Measurements from ENCODE around the gene AFAP1L2. TPM values are rescaled to one million over a fixed set of nuclear protein-coding genes. Genes with fewer than 3 reads are reported as not detected.

The AFAP1L2 gene
- total RNA-seq, 5 donors from 2014 or later (not counting 1 experiment from before 2014, with no cell fraction given): 1.0 to 3.8 (median 2.1) TPM

DNA sequence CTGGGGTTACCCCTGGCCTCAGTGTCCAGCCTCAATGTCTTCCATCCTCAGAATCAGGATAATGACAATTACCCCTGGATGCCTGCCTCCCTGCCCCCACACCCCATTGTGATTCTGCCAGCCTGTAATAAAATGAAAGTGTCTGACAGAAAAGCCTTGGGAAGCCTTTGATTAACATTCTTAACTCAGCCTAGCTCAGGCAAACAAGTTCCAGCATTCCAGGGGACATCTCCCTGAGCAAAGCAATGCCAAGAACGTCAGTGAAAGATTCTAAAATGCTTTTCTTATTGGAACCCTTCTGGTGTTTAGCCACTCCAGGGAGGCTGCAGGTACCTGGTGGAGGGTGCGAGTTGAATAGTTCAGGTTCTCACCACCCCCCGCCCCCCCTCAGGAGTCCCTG, 18.7 kb downstream of the AFAP1L2 start:
- Histone ChIP-seq H3K27ac (ENCODE audit: low read length) (no peak overlapping the region), H3K9me3 (no peaks in the 10 kb centered on the region), H3K36me3 (ENCODE audit: control insufficient read depth in 2 of 2, extremely low read depth in 1 of 2, insufficient read depth in 1 of 2, low read length in 1 of 2) (no peaks in the 10 kb centered on the region), H3K4me1 (ENCODE audit: control insufficient read depth in 1 of 2, extremely low read depth in 1 of 2, insufficient read depth in 2 of 2, low read length in 2 of 2) (no peaks in the 10 kb centered on the region), H3K27me3 (replicated peaks in 1 of 2; ENCODE audit: control insufficient read depth in 2 of 2, extremely low read depth in 1 of 2, insufficient read depth in 2 of 2, low read length in 1 of 2) (peaks cover 0 to 19% of the 10 kb centered on the region in 2 experiments), H3K4me3 (ENCODE audit: control insufficient read depth in 1 of 2, extremely low read depth in 1 of 2, low read length in 1 of 2) (no peak overlapping the region)
- Mint-ChIP-seq H3K36me3 (no peaks in the 10 kb centered on the region), H3K27me3 (peaks cover 5 to 11% of the 10 kb centered on the region in 2 donors), H3K9me3 (no peaks in the 10 kb centered on the region), H3K4me3 (no peak overlapping the region), H3K27ac (no peak overlapping the region), H3K4me1 (no peaks in the 10 kb centered on the region)
- DNase-seq: no peak
- ChIA-PET CTCF (no interaction called here), POLR2A (no interaction called here)
- ATAC-seq (replicated peaks in 1 of 4): no peak
- 100% methylated on average over 2 of the region's 3 CpGs for WGBS (ENCODE audit: insufficient coverage)

DNA sequence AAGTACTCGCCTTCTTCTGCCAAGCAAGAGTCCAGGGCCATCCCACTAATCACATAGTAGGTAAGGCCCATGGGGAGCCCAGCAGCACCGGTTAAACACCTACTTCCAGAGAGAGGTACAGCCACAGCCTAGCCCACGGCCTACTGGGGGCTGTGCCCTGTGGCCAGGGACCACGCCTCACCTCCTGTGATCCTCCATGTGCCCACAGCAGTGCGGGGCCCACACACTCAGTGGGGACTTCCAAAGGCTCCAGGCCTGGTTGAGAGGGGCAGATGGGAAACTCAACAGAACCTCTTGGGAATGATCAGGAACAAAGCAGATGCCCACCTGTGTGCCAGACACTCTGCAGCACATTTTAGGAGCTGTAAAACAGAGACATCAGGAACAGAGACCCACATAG, 19.7 kb downstream of the AFAP1L2 start:
- peaks cover 0 to 19% of the 10 kb centered on the region in 2 experiments for H3K27me3 ChIP-seq (replicated peaks in 1 of 2; ENCODE audit: control insufficient read depth in 2 of 2, extremely low read depth in 1 of 2, insufficient read depth in 2 of 2, low read length in 1 of 2)
- Mint-ChIP-seq H3K27me3 (peaks cover 14 to 15% of the 10 kb centered on the region in 2 donors), H3K36me3 (no peaks in the 10 kb centered on the region), H3K27ac (no peak overlapping the region), H3K4me3 (no peak overlapping the region), H3K4me1 (no peaks in the 10 kb centered on the region), H3K9me3 (peaks cover 0 to 3% (median 0%) of the 10 kb centered on the region in 3 donors)
- WGBS (ENCODE audit: insufficient coverage): 71% methylated on average over 3 of the region's 5 CpGs
- H3K36me3 ChIP-seq (ENCODE audit: control insufficient read depth in 2 of 2, extremely low read depth in 1 of 2, insufficient read depth in 1 of 2, low read length in 1 of 2): no peaks in the 10 kb centered on the region
- no peaks in the 10 kb centered on the region for H3K9me3 ChIP-seq
- H3K4me1 ChIP-seq (ENCODE audit: control insufficient read depth in 1 of 2, extremely low read depth in 1 of 2, insufficient read depth in 2 of 2, low read length in 2 of 2): no peaks in the 10 kb centered on the region
- ATAC-seq (replicated peaks in 1 of 4): no peak
- DNase-seq: no peak
- ChIA-PET POLR2A (no interaction called here), CTCF (interaction anchor here (0.6 kb wide), 2 partner anchors 80 to 556 kb away, joined by 3 to 18 read pairs; no protein-coding TSS in a partner anchor)
- H3K27ac ChIP-seq (ENCODE audit: low read length): no peak overlapping the region
- no peak overlapping the region for H3K4me3 ChIP-seq (ENCODE audit: control insufficient read depth in 1 of 2, extremely low read depth in 1 of 2, low read length in 1 of 2)

- Histone ChIP-seq H3K36me3 (ENCODE audit: control insufficient read depth in 2 of 2, extremely low read depth in 1 of 2, insufficient read depth in 1 of 2, low read length in 1 of 2) (no peaks in the 10 kb centered on the region), H3K27ac (ENCODE audit: low read length) (no peak overlapping the region), H3K9me3 (no peaks in the 10 kb centered on the region), H3K4me1 (ENCODE audit: control insufficient read depth in 1 of 2, extremely low read depth in 1 of 2, insufficient read depth in 2 of 2, low read length in 2 of 2) (no peaks in the 10 kb centered on the region), H3K27me3 (replicated peaks in 1 of 2; ENCODE audit: control insufficient read depth in 2 of 2, extremely low read depth in 1 of 2, insufficient read depth in 2 of 2, low read length in 1 of 2) (peaks cover 0 to 19% of the 10 kb centered on the region in 2 experiments), H3K4me3 (ENCODE audit: control insufficient read depth in 1 of 2, extremely low read depth in 1 of 2, low read length in 1 of 2) (no peak overlapping the region)
- ChIA-PET POLR2A (no interaction called here), CTCF (interaction anchor here (0.6 kb wide), 2 partner anchors 202 to 556 kb away, joined by 3 to 18 read pairs; no protein-coding TSS in a partner anchor)
- no peaks in the 10 kb centered on the region for H3K36me3 Mint-ChIP-seq
- WGBS (ENCODE audit: insufficient coverage): 81% methylated on average over 5 of the region's 9 CpGs
- H3K9me3 Mint-ChIP-seq: peaks cover 0 to 3% (median 0%) of the 10 kb centered on the region in 3 donors
- ATAC-seq (replicated peaks in 1 of 4) (no peak), DNase-seq (no peak)
- H3K27ac Mint-ChIP-seq: no peak overlapping the region
- peaks cover 14 to 15% of the 10 kb centered on the region in 2 donors for H3K27me3 Mint-ChIP-seq
- H3K4me1 Mint-ChIP-seq: no peaks in the 10 kb centered on the region
- no peak overlapping the region for H3K4me3 Mint-ChIP-seq
Observed at GRCh38 chr10:114384181-114384580, 20.1 kb downstream of the AFAP1L2 start.

GRCh38 chr10:114380797-114381196, 23.5 kb downstream of the AFAP1L2 start:
- Mint-ChIP-seq H3K4me3 (no peak overlapping the region), H3K27me3 (peaks cover 13 to 23% of the 10 kb centered on the region in 2 donors), H3K36me3 (no peaks in the 10 kb centered on the region), H3K27ac (no peak overlapping the region), H3K9me3 (peaks cover 0 to 3% (median 0%) of the 10 kb centered on the region in 3 donors), H3K4me1 (no peaks in the 10 kb centered on the region)
- DNase-seq (no peak), ATAC-seq (replicated peaks in 1 of 4) (no peak)
- H3K4me1 ChIP-seq (ENCODE audit: control insufficient read depth in 1 of 2, extremely low read depth in 1 of 2, insufficient read depth in 2 of 2, low read length in 2 of 2): no peaks in the 10 kb centered on the region
- H3K27ac ChIP-seq (ENCODE audit: low read length): no peak overlapping the region
- H3K4me3 ChIP-seq (ENCODE audit: control insufficient read depth in 1 of 2, extremely low read depth in 1 of 2, low read length in 1 of 2): no peak overlapping the region
- peaks cover 0 to 10% of the 10 kb centered on the region in 2 experiments for H3K27me3 ChIP-seq (replicated peaks in 1 of 2; ENCODE audit: control insufficient read depth in 2 of 2, extremely low read depth in 1 of 2, insufficient read depth in 2 of 2, low read length in 1 of 2)
- H3K36me3 ChIP-seq (ENCODE audit: control insufficient read depth in 2 of 2, extremely low read depth in 1 of 2, insufficient read depth in 1 of 2, low read length in 1 of 2): no peaks in the 10 kb centered on the region
- ChIA-PET POLR2A (no interaction called here), CTCF (no interaction called here)
- no peaks in the 10 kb centered on the region for H3K9me3 ChIP-seq
- no CpG with 5 or more reads among the region's 5 CpGs for WGBS (ENCODE audit: insufficient coverage)

DNA sequence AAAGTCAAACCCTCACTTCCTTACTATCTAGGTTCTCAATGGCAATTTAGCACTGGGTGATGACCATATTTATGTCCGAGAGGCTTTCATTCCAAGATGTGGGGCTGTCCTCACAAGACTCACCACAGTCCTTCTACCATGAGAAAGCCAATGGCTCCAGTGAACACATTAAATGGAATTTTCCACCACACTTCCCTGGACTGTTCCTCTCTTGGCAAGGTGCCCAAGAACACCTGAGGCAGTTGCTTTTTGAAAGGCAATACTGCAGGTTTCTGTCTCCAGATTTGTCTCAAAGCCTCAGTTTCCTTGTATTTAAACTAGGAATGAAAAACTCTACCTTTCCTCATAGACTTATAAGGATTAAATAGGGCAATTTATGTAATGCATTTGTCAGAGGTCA, 24.2 kb downstream of the AFAP1L2 start:
- peaks cover 0 to 6% of the 10 kb centered on the region in 2 experiments for H3K27me3 ChIP-seq (replicated peaks in 1 of 2; ENCODE audit: control insufficient read depth in 2 of 2, extremely low read depth in 1 of 2, insufficient read depth in 2 of 2, low read length in 1 of 2)
- Mint-ChIP-seq H3K27me3 (peaks cover 13 to 23% of the 10 kb centered on the region in 2 donors), H3K4me3 (no peak overlapping the region), H3K4me1 (no peaks in the 10 kb centered on the region), H3K27ac (no peak overlapping the region), H3K9me3 (peaks cover 0 to 3% (median 0%) of the 10 kb centered on the region in 3 donors), H3K36me3 (no peaks in the 10 kb centered on the region)
- H3K27ac ChIP-seq (ENCODE audit: low read length): no peak overlapping the region
- CTCF ChIA-PET: no interaction called here
- POLR2A ChIA-PET: no interaction called here
- DNase-seq (no peak), ATAC-seq (replicated peaks in 1 of 4) (no peak)
- H3K9me3 ChIP-seq: no peaks in the 10 kb centered on the region
- H3K4me1 ChIP-seq (ENCODE audit: control insufficient read depth in 1 of 2, extremely low read depth in 1 of 2, insufficient read depth in 2 of 2, low read length in 2 of 2): no peaks in the 10 kb centered on the region
- H3K36me3 ChIP-seq (ENCODE audit: control insufficient read depth in 2 of 2, extremely low read depth in 1 of 2, insufficient read depth in 1 of 2, low read length in 1 of 2): no peaks in the 10 kb centered on the region
- 88% methylated on average over 1 of the region's 1 CpG for WGBS (ENCODE audit: insufficient coverage)
- no peak overlapping the region for H3K4me3 ChIP-seq (ENCODE audit: control insufficient read depth in 1 of 2, extremely low read depth in 1 of 2, low read length in 1 of 2)

DNA sequence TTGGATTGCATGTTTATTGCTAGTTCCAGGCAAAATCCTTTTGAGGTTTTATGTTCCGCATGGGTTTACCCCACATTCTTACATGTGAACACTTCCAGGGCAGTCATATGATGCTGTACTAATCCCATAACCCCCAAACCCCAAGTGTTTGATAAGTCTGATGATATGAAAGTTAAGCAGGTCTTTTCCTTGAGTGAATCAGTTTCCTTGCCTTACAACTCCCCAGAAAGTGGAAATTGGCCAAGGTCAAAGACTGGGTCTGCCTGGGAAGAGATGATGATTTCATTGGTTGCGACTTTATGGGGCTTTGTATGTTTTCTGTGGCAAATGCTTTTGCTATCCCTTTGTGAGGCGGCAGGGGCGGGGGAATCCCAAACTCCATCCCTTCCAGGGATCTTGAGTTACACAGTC, 24.7 kb downstream of the AFAP1L2 start:
- no CpG with 5 or more reads among the region's 4 CpGs for WGBS (ENCODE audit: insufficient coverage)
- Histone ChIP-seq H3K4me3 (ENCODE audit: control insufficient read depth in 1 of 2, extremely low read depth in 1 of 2, low read length in 1 of 2) (no peak overlapping the region), H3K27me3 (replicated peaks in 1 of 2; ENCODE audit: control insufficient read depth in 2 of 2, extremely low read depth in 1 of 2, insufficient read depth in 2 of 2, low read length in 1 of 2) (peaks cover 0 to 2% of the 10 kb centered on the region in 2 experiments), H3K4me1 (ENCODE audit: control insufficient read depth in 1 of 2, extremely low read depth in 1 of 2, insufficient read depth in 2 of 2, low read length in 2 of 2) (no peaks in the 10 kb centered on the region), H3K36me3 (ENCODE audit: control insufficient read depth in 2 of 2, extremely low read depth in 1 of 2, insufficient read depth in 1 of 2, low read length in 1 of 2) (no peaks in the 10 kb centered on the region), H3K9me3 (no peaks in the 10 kb centered on the region), H3K27ac (ENCODE audit: low read length) (no peak overlapping the region)
- peaks cover 0 to 3% (median 0%) of the 10 kb centered on the region in 3 donors for H3K9me3 Mint-ChIP-seq
- DNase-seq: no peak
- ChIA-PET POLR2A (no interaction called here), CTCF (no interaction called here)
- no peaks in the 10 kb centered on the region for H3K36me3 Mint-ChIP-seq
- ATAC-seq (replicated peaks in 1 of 4): no peak
- peaks cover 13 to 23% of the 10 kb centered on the region in 2 donors for H3K27me3 Mint-ChIP-seq
- no peak overlapping the region for H3K4me3 Mint-ChIP-seq
- no peaks in the 10 kb centered on the region for H3K4me1 Mint-ChIP-seq
- H3K27ac Mint-ChIP-seq: no peak overlapping the region

GRCh38 chr10:114376523-114376922, 27.8 kb downstream of the AFAP1L2 start:
- DNase-seq (no peak), ATAC-seq (replicated peaks in 1 of 4) (no peak)
- H3K27me3 ChIP-seq (replicated peaks in 1 of 2; ENCODE audit: control insufficient read depth in 2 of 2, extremely low read depth in 1 of 2, insufficient read depth in 2 of 2, low read length in 1 of 2): peaks cover 0 to 13% of the 10 kb centered on the region in 2 experiments
- WGBS (ENCODE audit: insufficient coverage): no CpG with 5 or more reads among the region's 2 CpGs
- no peak overlapping the region for H3K27ac Mint-ChIP-seq
- ChIA-PET CTCF (interaction anchor here in 1 of 2 donors (0.6 kb wide), 1 partner anchor 239 kb away, joined by 3 read pairs; no protein-coding TSS in a partner anchor), POLR2A (no interaction called here)
- H3K4me1 Mint-ChIP-seq: no peaks in the 10 kb centered on the region
- no peak overlapping the region for H3K27ac ChIP-seq (ENCODE audit: low read length)
- H3K27me3 Mint-ChIP-seq: peaks cover 18 to 23% of the 10 kb centered on the region in 2 donors
- H3K36me3 ChIP-seq (ENCODE audit: control insufficient read depth in 2 of 2, extremely low read depth in 1 of 2, insufficient read depth in 1 of 2, low read length in 1 of 2): no peaks in the 10 kb centered on the region
- H3K4me1 ChIP-seq (ENCODE audit: control insufficient read depth in 1 of 2, extremely low read depth in 1 of 2, insufficient read depth in 2 of 2, low read length in 2 of 2): no peaks in the 10 kb centered on the region
- H3K4me3 Mint-ChIP-seq: no peak overlapping the region
- H3K9me3 Mint-ChIP-seq: peaks cover 0 to 3% (median 0%) of the 10 kb centered on the region in 3 donors
- H3K9me3 ChIP-seq: no peaks in the 10 kb centered on the region
- H3K4me3 ChIP-seq (ENCODE audit: control insufficient read depth in 1 of 2, extremely low read depth in 1 of 2, low read length in 1 of 2): no peak overlapping the region
- no peaks in the 10 kb centered on the region for H3K36me3 Mint-ChIP-seq

All from T-cell (primary cell).